GM18951 (cell line): ENCODE data around the gene SPEN.
"Not testable (repeated sequence)": the region's sequence is repeated elsewhere in the genome, so short reads cannot be mapped to it uniquely, and the experiment has no call there.

Source experiments
- POLR2A ChIP-seq: IDR thresholded peaks from 4 replicates; pipeline ENCODE4 v1.6.1; 2011; ENCODE audit warnings: mild to moderate bottlenecking; ENCODE audit not compliant: insufficient read length, insufficient read depth; ENCODE audit errors: extremely low read depth
- in situ Hi-C: fragments of 300-500 bp; cut with MboI; formaldehyde crosslinking; loops from one replicate; pipeline ENCODE4 v1.12.0; 2022; ENCODE audit warnings: low sequenced_read_pairs, mixed read lengths, inconsistent platforms; ENCODE audit not compliant: unreplicated experiment

The SPEN gene

GRCh38 chr1:15820478-15820877, 27.0 kb upstream of the SPEN start:
- in situ Hi-C loops, result loop anchor here (25.0 kb wide), 1 partner anchor 367 kb away; no protein-coding TSS in a partner anchor
- no peak for TF ChIP-seq POLR2A

GRCh38 chr1:15825800-15826199, 21.7 kb upstream of the SPEN start:
- no peak for TF ChIP-seq POLR2A
- in situ Hi-C loops, result no loop called here

- TF ChIP-seq POLR2A, result no peak
- in situ Hi-C loops, result no loop called here
Measured at GRCh38 chr1:15826810-15827507, 20.5 kb upstream of the SPEN start.

- in situ Hi-C loops, result not testable (repeated sequence)
Measured at GRCh38 chr1:15827567-15827966, 19.9 kb upstream of the SPEN start.

- in situ Hi-C loops, result not testable (repeated sequence)
Measured at GRCh38 chr1:15828931-15829330, 18.6 kb upstream of the SPEN start.

- TF ChIP-seq POLR2A, result no peak
- in situ Hi-C loops, result no loop called here
Measured at GRCh38 chr1:15830258-15830657, 17.2 kb upstream of the SPEN start.

GRCh38 chr1:15833069-15833679, 14.3 kb upstream of the SPEN start:
- in situ Hi-C loops, result no loop called here
- no peak for TF ChIP-seq POLR2A

GRCh38 chr1:15833842-15834405, 13.6 kb upstream of the SPEN start:
- in situ Hi-C loops, result no loop called here
- TF ChIP-seq POLR2A, result no peak

GRCh38 chr1:15834406-15835204, 12.9 kb upstream of the SPEN start:
- in situ Hi-C loops, result no loop called here
- TF ChIP-seq POLR2A, result peak; percentile 92

GRCh38 chr1:15835205-15835740, 12.2 kb upstream of the SPEN start:
- in situ Hi-C loops, result no loop called here
- no peak for TF ChIP-seq POLR2A

GRCh38 chr1:15835741-15836510, 11.6 kb upstream of the SPEN start:
- in situ Hi-C loops, result no loop called here

GRCh38 chr1:15836511-15836771, 11.1 kb upstream of the SPEN start:
- in situ Hi-C loops, result not testable (repeated sequence)

More at GRCh38 chr1:15835741-15836510, 11.6 kb upstream of the SPEN start:
- TF ChIP-seq POLR2A, result peak; percentile 67
